ENCODE measurements around the gene TRMT61A. TPM values are rescaled to one million over a fixed set of nuclear protein-coding genes. Genes with fewer than 3 reads are reported as not detected.
A peak's percentile ranks its signal among the peaks of the same experiment; 100 is the strongest.

The TRMT61A gene
- total and polyA plus RNA-seq, 2 experiments from 2014 or later: 13.3 to 15.0 TPM

DNA sequence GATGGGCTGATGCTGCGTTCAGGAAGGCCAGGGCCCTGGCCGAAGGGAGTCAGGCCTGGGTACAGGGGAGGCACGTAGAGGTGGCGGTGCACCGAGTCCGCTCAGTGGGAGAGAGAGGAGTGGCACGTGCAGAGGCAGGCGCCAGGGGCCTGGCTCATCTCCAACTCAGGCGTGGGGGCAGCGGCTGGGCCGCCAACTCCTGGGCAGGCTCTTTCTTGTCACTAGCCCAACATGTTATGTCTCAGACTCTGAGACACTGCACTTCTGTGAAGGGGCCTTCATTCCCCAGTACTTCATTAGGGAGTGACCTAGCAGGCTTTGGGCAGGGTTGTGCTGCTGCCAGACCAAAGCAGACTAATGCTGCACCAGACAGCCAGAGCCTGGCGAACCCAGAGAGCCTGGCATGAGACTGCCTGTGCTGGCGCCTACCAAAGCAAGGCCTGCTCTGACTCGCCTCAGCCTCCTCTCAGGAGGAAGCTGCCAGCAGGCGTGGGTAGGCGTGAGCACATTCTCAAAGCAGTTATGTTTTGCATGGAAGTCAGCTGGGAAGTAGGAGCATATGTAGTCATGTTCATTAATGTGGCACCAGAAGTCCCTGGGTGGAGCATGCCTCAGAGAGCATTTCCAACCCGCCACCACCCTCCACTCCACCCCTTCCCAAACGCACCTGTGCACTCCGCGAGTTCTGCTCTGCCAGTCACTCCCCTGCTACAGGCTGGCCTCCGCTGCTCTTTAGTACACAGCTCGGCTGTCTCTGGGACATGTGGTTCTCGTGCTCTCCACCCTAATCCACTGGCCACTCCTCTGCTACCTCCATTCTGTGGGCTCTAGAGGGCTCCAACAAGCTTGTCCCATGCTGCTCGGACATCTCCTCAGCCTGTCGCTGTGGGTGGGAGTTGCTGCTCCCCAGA, 16.0 kb upstream of the TRMT61A start:
- H2AFZ ChIP-seq: no peak overlapping the region
- H3K9me3 ChIP-seq (ENCODE audit: low read depth): no peaks in the 10 kb centered on the region
- no peaks in the 10 kb centered on the region for H4K20me1 ChIP-seq (ENCODE audit: insufficient read depth)
- peak; percentile 99 for DNase-seq
- peak overlapping the region; percentile 91 for H3K27ac ChIP-seq
- peaks cover 38% of the 10 kb centered on the region for H3F3A ChIP-seq (ENCODE audit: insufficient read depth)
- peaks cover 7% of the 10 kb centered on the region; the same call in 1 of the 2 replicates for H3K36me3 ChIP-seq (ENCODE audit: low read depth)
- 22 to 23% methylated on average over 25 of the region's 25 CpGs for WGBS, 2 experiments (ENCODE audit: low coverage in 1 of 2, low lambda C conversion rate in 2 of 2, missing lambda C conversion rate in 2 of 2)
- 0 out of 2 replicates have a peak, but pooled peaks cover 4% of the 10 kb centered on the region for H3K79me2 ChIP-seq (ENCODE audit: insufficient read depth)
- TF ChIP-seq EZH2phosphoT487 (IDR thresholded peaks at IDR 0.05; ENCODE audit: insufficient read depth, low read depth) (no peak), EZH2 (IDR thresholded peaks at IDR 0.05; ENCODE audit: insufficient read depth, poor library complexity, severe bottlenecking) (no peak)
- no peak overlapping the region for H3K4me3 ChIP-seq
- no peaks in the 10 kb centered on the region for H3K9me2 ChIP-seq (ENCODE audit: insufficient read depth)
- peak overlapping the region; percentile 60 for H3K4me2 ChIP-seq (ENCODE audit: unreplicated experiment)
- peaks cover 16% of the 10 kb centered on the region for H3K4me1 ChIP-seq (ENCODE audit: insufficient read depth)
- in situ Hi-C loops (cut with MboI): no loop called here
- H3K9ac ChIP-seq: peak overlapping the region; percentile 73
- H3K27me3 ChIP-seq (replicated peaks; ENCODE audit: insufficient read depth): no peaks in the 10 kb centered on the region

DNA sequence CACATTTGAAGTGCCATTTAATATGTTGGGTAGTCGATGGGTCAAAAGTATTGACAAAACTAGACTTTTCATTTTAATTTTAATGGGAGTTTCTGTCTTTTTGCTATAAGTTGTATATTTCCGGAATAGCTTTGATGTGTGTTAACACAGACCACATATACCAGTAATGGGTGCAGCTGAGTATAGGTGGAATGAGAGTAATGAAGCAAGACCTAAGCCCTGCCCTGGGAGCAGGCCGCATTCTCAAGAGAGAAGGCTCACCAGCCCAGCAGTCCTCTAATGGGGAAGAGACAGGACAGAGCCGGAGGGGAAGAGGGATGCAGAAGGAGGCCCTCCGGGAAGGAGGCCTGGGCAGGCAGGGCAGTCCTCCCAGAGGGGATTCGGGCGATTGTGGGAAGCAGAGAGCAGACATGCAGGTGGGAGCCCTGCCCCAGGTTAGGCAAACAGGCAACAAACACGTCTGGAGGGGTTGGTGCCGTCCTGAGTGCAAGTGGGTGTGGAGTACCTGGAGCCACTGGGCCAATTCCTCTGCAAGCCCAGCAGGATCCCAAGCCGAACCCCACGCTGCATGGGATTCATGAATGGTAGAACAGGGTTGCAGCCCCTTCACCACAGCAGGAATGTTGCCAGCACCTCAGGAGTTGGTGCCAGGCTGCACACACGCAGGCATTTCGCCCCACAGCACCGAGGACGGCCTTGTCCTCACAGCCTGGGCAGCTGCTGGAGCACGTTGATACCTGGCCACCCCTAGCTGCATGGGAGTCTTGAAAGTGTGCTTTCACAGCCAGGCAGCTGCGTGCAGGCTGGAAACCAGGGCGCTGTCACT, 14.2 kb upstream of the TRMT61A start:
- WGBS, 2 experiments (ENCODE audit: low coverage in 1 of 2, low lambda C conversion rate in 2 of 2, missing lambda C conversion rate in 2 of 2): 94% methylated on average over 18 of the region's 18 CpGs
- Histone ChIP-seq H3K9me3 (ENCODE audit: low read depth) (no peaks in the 10 kb centered on the region), H2AFZ (no peak overlapping the region), H3K79me2 (ENCODE audit: insufficient read depth) (0 out of 2 replicates have a peak, but pooled peaks cover 4% of the 10 kb centered on the region), H3K4me3 (no peak overlapping the region), H3K27ac (no peak overlapping the region; the same call in 1 of the 2 replicates), H3K27me3 (replicated peaks; ENCODE audit: insufficient read depth) (no peaks in the 10 kb centered on the region), H3K4me1 (ENCODE audit: insufficient read depth) (peaks cover 27% of the 10 kb centered on the region), H3F3A (ENCODE audit: insufficient read depth) (peaks cover 38% of the 10 kb centered on the region), H3K4me2 (ENCODE audit: unreplicated experiment) (no peak overlapping the region), H3K9me2 (ENCODE audit: insufficient read depth) (no peaks in the 10 kb centered on the region), H4K20me1 (ENCODE audit: insufficient read depth) (no peaks in the 10 kb centered on the region), H3K36me3 (ENCODE audit: low read depth) (peaks cover 6% of the 10 kb centered on the region; the same call in 1 of the 2 replicates), H3K9ac (no peak overlapping the region)
- in situ Hi-C loops (cut with MboI): no loop called here
- no peak for DNase-seq
- TF ChIP-seq EZH2phosphoT487 (IDR thresholded peaks at IDR 0.05; ENCODE audit: insufficient read depth, low read depth): no peak
- no peak for TF ChIP-seq EZH2 (IDR thresholded peaks at IDR 0.05; ENCODE audit: insufficient read depth, poor library complexity, severe bottlenecking)

DNA sequence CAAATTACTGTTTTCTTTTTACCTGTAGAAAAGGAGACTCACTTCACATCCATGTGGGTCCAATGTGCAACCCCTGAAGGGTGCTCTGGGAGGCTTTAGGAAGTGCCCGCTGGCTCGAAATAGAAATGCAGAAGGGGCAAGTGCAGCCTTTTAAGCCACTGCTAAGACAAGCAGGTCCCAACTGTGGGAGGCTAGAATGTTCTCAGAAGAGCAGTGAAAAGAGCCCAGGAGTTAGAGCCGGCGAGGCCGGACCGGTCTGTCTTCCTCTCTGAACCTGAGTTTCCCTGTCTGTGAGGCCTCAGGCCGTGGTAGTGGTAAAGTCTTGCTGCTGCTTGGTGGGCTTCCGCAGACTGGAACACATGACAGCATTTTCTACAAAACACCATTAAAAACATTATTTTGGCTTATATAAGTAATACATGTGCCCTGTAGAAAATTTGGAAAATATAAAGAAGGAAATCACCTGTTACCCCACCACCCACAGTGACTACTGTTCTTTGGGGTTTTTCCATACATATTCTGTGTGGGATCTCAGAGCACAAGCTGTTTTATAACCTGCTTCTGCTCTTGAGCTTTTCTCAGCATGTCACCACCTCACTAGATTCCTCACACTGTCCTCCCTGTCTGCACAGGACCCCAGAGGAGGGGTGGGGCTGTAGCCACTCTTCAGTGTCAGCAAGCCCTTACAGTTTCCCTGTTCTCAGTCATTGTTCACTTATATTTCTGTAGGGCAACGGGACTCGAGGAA, 12.4 kb upstream of the TRMT61A start:
- Histone ChIP-seq H4K20me1 (ENCODE audit: insufficient read depth) (no peaks in the 10 kb centered on the region), H3K79me2 (ENCODE audit: insufficient read depth) (no peaks in the 10 kb centered on the region), H3K9ac (no peak overlapping the region), H3K9me2 (ENCODE audit: insufficient read depth) (no peaks in the 10 kb centered on the region), H3F3A (ENCODE audit: insufficient read depth) (peaks cover 27% of the 10 kb centered on the region), H3K27me3 (replicated peaks; ENCODE audit: insufficient read depth) (no peaks in the 10 kb centered on the region), H3K4me1 (ENCODE audit: insufficient read depth) (peaks cover 27% of the 10 kb centered on the region), H3K4me2 (ENCODE audit: unreplicated experiment) (no peak overlapping the region), H2AFZ (no peak overlapping the region), H3K9me3 (ENCODE audit: low read depth) (no peaks in the 10 kb centered on the region), H3K27ac (no peak overlapping the region), H3K36me3 (ENCODE audit: low read depth) (peaks cover under 1% of the 10 kb centered on the region; the same call in 1 of the 2 replicates), H3K4me3 (no peak overlapping the region)
- no peak for TF ChIP-seq EZH2 (IDR thresholded peaks at IDR 0.05; ENCODE audit: insufficient read depth, poor library complexity, severe bottlenecking)
- no peak for TF ChIP-seq EZH2phosphoT487 (IDR thresholded peaks at IDR 0.05; ENCODE audit: insufficient read depth, low read depth)
- WGBS, 2 experiments (ENCODE audit: low coverage in 1 of 2, low lambda C conversion rate in 2 of 2, missing lambda C conversion rate in 2 of 2): 82 to 88% methylated on average over 10 of the region's 10 CpGs
- DNase-seq: no peak
- in situ Hi-C loops (cut with MboI): no loop called here

DNA sequence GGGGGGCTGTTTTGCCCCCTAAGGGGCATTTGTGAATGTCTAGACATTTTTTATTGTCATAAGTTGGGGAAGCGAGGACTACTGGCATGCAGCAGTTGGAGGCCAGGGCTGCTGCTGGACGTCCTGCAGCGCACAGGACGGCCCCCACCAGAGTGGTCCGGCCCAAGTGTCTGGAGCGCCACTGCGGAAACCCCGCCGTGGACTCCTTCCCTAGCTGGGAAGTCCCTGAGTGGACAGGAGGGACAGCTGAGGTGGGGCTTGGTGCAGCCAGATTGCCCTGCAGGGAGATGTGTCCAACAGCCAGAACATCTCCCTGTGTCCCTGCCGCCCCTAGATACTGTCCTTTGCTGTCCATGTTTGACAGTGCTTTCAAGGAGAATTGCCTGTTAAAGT, 11.8 kb upstream of the TRMT61A start:
- in situ Hi-C loops (cut with MboI): no loop called here
- H3K27me3 ChIP-seq (replicated peaks; ENCODE audit: insufficient read depth): no peaks in the 10 kb centered on the region
- H3F3A ChIP-seq (ENCODE audit: insufficient read depth): peaks cover 25% of the 10 kb centered on the region
- DNase-seq: no peak
- no peaks in the 10 kb centered on the region for H4K20me1 ChIP-seq (ENCODE audit: insufficient read depth)
- no peaks in the 10 kb centered on the region for H3K36me3 ChIP-seq (ENCODE audit: low read depth)
- H3K27ac ChIP-seq: no peak overlapping the region
- H3K9ac ChIP-seq: no peak overlapping the region
- H3K9me3 ChIP-seq (ENCODE audit: low read depth): no peaks in the 10 kb centered on the region
- 79 to 83% methylated on average over 10 of the region's 10 CpGs for WGBS, 2 experiments (ENCODE audit: low coverage in 1 of 2, low lambda C conversion rate in 2 of 2, missing lambda C conversion rate in 2 of 2)
- TF ChIP-seq EZH2 (IDR thresholded peaks at IDR 0.05; ENCODE audit: insufficient read depth, poor library complexity, severe bottlenecking) (no peak), EZH2phosphoT487 (IDR thresholded peaks at IDR 0.05; ENCODE audit: insufficient read depth, low read depth) (no peak)
- H2AFZ ChIP-seq: no peak overlapping the region
- peaks cover 26% of the 10 kb centered on the region for H3K4me1 ChIP-seq (ENCODE audit: insufficient read depth)
- no peak overlapping the region for H3K4me2 ChIP-seq (ENCODE audit: unreplicated experiment)
- no peaks in the 10 kb centered on the region for H3K79me2 ChIP-seq (ENCODE audit: insufficient read depth)
- H3K9me2 ChIP-seq (ENCODE audit: insufficient read depth): no peaks in the 10 kb centered on the region
- H3K4me3 ChIP-seq: no peak overlapping the region
